Caco-2 (cell line): ENCODE measurements around the gene RTN3. TPM values are rescaled to one million over a fixed set of nuclear protein-coding genes. Genes with fewer than 3 reads are reported as not detected.
A peak's percentile ranks its signal among the peaks of the same experiment; 100 is the strongest.

Experiments
- BruUV-seq: library from RNA; stranded (reverse); fragments of 400-500 nt; replicated peaks from 2 replicates; lab custom pipeline; 2021; lab: Mats Ljungman, UMichigan
- CTCF ChIA-PET: fragments of 300-600 bp; sonication (Branson Sonifier 250); formaldehyde crosslinking; loops from one replicate; lab custom pipeline; 2022; ENCODE audit warnings: antibody characterized with exemption; lab: Charles Lee
- POLR2A ChIA-PET: fragments of 300-600 bp; sonication (Branson Sonifier 250); formaldehyde crosslinking; loops from one replicate; lab custom pipeline; 2022; ENCODE audit warnings: antibody characterized with exemption; lab: Charles Lee
- DNase-seq, 2 experiments: peaks; one replicate each; pipeline versions ENCODE4 v3.0.0 to v3.0.0-alpha.2; 2020 to 2022
- H3K27me3 ChIP-seq: replicated peaks from 2 replicates; pipeline ENCODE4 v1.6.0; 2011; ENCODE audit warnings: low read length; ENCODE audit not compliant: control insufficient read depth, insufficient read depth
- H3K36me3 ChIP-seq: 2 replicates; pipeline ENCODE4 v1.5.1; 2011; ENCODE audit warnings: low read length; ENCODE audit not compliant: control insufficient read depth, insufficient read depth
- H3K4me1 ChIP-seq: fragments of 250-450 bp; sonication (Bioruptor Pico); 2 replicates; pipeline ENCODE4 v1.5.1; 2020; ENCODE audit warnings: mild to moderate bottlenecking
- H3K4me3 ChIP-seq: 2 replicates; pipeline ENCODE4 v1.5.1; 2011; ENCODE audit warnings: low read depth, mild to moderate bottlenecking, control low read depth, low read length
- H3K9me3 ChIP-seq: fragments of 250-450 bp; sonication (Bioruptor Pico); 2 replicates; pipeline ENCODE4 v1.5.1; 2020; ENCODE audit warnings: mild to moderate bottlenecking, moderate library complexity
- H3K27ac Mint-ChIP-seq: one replicate; pipeline ENCODE4 v1.8.0; 2022; ENCODE audit warnings: mixed read lengths; ENCODE audit not compliant: unreplicated experiment
- H3K27me3 Mint-ChIP-seq: one replicate; pipeline ENCODE4 v1.8.0; 2022; ENCODE audit warnings: mixed read lengths; ENCODE audit not compliant: insufficient read depth, unreplicated experiment
- H3K36me3 Mint-ChIP-seq: one replicate; pipeline ENCODE4 v1.8.0; 2022; ENCODE audit warnings: mild to moderate bottlenecking, mixed read lengths; ENCODE audit not compliant: insufficient read depth, unreplicated experiment
- H3K4me1 Mint-ChIP-seq: one replicate; pipeline ENCODE4 v1.8.0; 2022; ENCODE audit warnings: low read depth, mixed read lengths; ENCODE audit not compliant: unreplicated experiment
- H3K4me3 Mint-ChIP-seq: one replicate; pipeline ENCODE4 v1.8.0; 2022; ENCODE audit warnings: mild to moderate bottlenecking, moderate library complexity, mixed read lengths; ENCODE audit not compliant: unreplicated experiment
- H3K9me3 Mint-ChIP-seq: one replicate; pipeline ENCODE4 v1.8.0; 2022; ENCODE audit warnings: mixed read lengths; ENCODE audit not compliant: unreplicated experiment
- CTCF ChIP-seq, 2 experiments: fragments of 200-600 bp in 1 of 2; IDR thresholded peaks; 1 replicate in 1 of 2; 2 replicates in 1 of 2; pipeline versions ENCODE4 v1.5.1 to v1.8.0; 2011 to 2022; ENCODE audit warnings: antibody characterized with exemption in 1 of 2, control low read depth in 1 of 2, inconsistent platforms in 1 of 2, low read depth in 1 of 2, low read length in 1 of 2, mild to moderate bottlenecking in 1 of 2, moderate library complexity in 1 of 2; ENCODE audit not compliant: insufficient read depth in 1 of 2, severe bottlenecking in 1 of 2, unreplicated experiment in 1 of 2
- intact Hi-C: fragments of 100-400 bp; cut with micrococcal nuclease; formaldehyde crosslinking; loops from one replicate; pipeline ENCODE4 v1.10.0; 2022; ENCODE audit not compliant: unreplicated experiment
- total RNA-seq: library from RNA; stranded (reverse); gene quantifications from 2 replicates; pipeline ENCODE4 v1.2.3, GENCODE V29; 2022

Gene RTN3
- total RNA-seq, 1 experiment from 2014 or later = 179 TPM

DNA sequence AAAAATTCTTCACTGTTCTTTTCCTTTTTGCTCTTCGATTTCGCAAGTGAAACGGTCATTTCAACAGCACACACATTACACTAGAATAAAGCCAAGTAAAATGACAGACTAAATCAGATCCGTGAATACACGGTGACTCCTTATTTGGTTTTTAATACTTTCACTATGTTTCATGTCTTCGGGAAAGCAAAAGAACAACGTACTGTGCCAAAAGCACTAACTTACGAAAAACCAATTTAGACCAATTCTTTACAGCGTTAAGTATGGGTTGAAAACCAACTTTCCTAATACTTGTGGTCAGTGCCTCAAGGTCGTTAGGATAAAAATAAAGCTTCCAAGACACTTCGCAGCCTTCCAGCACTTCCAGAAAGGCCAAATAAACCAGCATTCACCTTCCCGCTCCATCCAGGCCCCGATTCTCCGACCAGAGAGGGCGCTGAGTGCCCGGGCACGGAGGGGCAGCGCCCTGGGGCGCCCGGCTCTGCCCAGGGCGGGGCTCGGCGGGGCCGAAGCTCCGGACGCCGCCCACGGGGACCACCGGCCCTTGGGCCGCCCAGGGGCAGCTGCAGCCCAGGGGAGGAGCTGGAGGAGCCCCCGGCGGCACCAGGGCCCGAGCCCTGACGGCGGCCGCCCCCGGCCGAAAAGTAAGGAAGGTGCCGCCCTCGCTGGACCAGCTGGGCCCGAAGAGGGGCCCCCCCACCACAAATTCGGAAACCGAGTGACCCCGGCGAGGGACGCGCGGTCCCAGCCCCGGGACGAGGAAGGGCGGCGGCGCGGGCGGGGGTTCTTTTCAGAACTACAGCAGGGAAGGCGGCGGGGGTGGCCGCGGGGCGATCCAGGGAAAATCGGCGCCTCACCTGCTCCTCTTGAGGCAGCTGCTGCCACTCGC lies 10.6 kb upstream of the RTN3 start:
- Histone ChIP-seq H3K27me3 (no peaks in the 10 kb centered on the region), H3K9me3 (no peaks in the 10 kb centered on the region), H3K4me1 (peaks cover 19% of the 10 kb centered on the region), H3K4me3 (peak overlapping the region; percentile 92), H3K36me3 (no peaks in the 10 kb centered on the region)
- POLR2A ChIA-PET = interaction anchor here (3.2 kb wide), 1 partner anchor 11 kb away, joined by 32 read pairs; the partner anchor contains the start of gene RTN3
- peaks cover under 1% of the 10 kb centered on the region for H3K36me3 Mint-ChIP-seq
- BruUV-seq = no TSS peak
- CTCF ChIA-PET = interaction anchor here (0.8 to 2.9 kb wide), 5 partner anchors 11 to 98 kb away, joined by 3 to 15 read pairs (median 7); partner anchors contain the start of genes RTN3 and ZFTA
- H3K4me1 Mint-ChIP-seq = peaks cover 18% of the 10 kb centered on the region
- no peaks in the 10 kb centered on the region for H3K27me3 Mint-ChIP-seq
- H3K27ac Mint-ChIP-seq = peak overlapping the region; percentile 67
- DNase-seq = peak in 1 of 2 experiments; percentile 71
- intact Hi-C loops = loop anchor here (1.0 to 2.0 kb wide), 3 partner anchors 11 to 68 kb away; partner anchors contain the start of gene RTN3
- H3K9me3 Mint-ChIP-seq = no peaks in the 10 kb centered on the region
- H3K4me3 Mint-ChIP-seq = peak overlapping the region; percentile 82
- TF ChIP-seq CTCF (IDR thresholded peaks at IDR 0.05; ENCODE audit: insufficient read depth in 1 of 2, low read depth in 1 of 2, low read length in 1 of 2, severe bottlenecking in 1 of 2, unreplicated experiment in 1 of 2) = peak in 1 of 2 experiments; percentile 59

DNA sequence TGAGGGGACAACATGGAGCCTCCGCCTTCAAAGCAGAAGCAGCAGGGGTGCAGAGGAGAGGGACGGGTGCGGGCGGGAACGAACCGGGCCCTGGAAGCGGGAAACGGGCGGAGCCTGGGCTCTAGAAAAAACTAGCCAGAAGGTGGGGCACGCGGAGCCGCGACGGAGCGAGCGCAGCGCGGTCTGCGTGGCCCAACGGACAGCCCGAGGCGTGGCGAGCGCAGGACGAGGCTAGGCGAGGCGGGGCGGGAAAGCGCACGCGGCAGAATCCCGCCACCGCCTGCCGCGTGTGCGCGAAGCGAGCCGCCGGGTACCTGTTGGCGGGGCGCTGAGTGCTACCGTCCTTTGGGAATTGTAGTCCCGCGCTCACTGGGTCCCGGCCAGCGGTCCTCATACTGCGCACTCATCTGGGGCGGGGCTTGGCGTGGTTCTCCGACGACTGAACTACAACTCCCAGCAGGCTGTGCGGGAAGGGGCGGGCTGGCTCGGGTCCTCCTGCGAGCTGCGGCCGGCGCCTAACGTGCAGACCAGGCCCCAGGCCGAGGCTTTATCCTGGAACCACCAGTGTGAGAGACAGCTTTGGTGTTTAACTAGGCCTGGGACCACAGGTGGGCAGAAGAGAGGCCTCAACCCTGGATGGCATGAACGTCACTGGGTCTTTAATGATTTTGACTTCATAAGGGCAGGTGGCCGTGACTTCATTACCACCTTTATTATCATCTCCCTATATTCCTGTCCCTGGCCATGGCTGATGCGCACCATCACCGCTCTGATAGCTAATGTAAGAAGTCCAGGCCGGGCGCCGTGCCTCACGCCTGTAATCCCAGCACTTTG lies 9.8 kb upstream of the RTN3 start, which contains the start of gene ATL3:
Gene ATL3 (minus strand): TSS at position 55 of the 834 bp plus-strand sequence. CDS start 41 bp downstream, at position 14.
- Histone ChIP-seq H3K4me3 (peak within 1 kb of the TSS; percentile 92), H3K4me1 (peaks cover 19% of the 10 kb centered on the region), H3K9me3 (no peaks in the 10 kb centered on the region), H3K36me3 (no peaks in the 10 kb centered on the region), H3K27me3 (no peaks in the 10 kb centered on the region)
- no peaks in the 10 kb centered on the region for H3K27me3 Mint-ChIP-seq
- TF ChIP-seq CTCF (IDR thresholded peaks at IDR 0.05; ENCODE audit: insufficient read depth in 1 of 2, low read depth in 1 of 2, low read length in 1 of 2, severe bottlenecking in 1 of 2, unreplicated experiment in 1 of 2) = peak; percentile 4 to 17
- H3K9me3 Mint-ChIP-seq = no peaks in the 10 kb centered on the region
- peak within 1 kb of the TSS; percentile 82 for H3K4me3 Mint-ChIP-seq
- peaks cover 18% of the 10 kb centered on the region for H3K4me1 Mint-ChIP-seq
- H3K27ac Mint-ChIP-seq = peak within 1 kb of the TSS; percentile 67
- intact Hi-C loops = loop anchor here (1.0 to 2.0 kb wide), 3 partner anchors 10 to 67 kb away; partner anchors contain the start of gene RTN3
- ChIA-PET CTCF (interaction anchor here (0.5 to 2.9 kb wide), 4 partner anchors 10 to 787 kb away, joined by 7 to 15 read pairs (median 12); partner anchors contain the start of genes RTN3 and ZFTA), POLR2A (interaction anchor here (1.0 to 3.2 kb wide), 2 partner anchors 10 to 39 kb away, joined by 3 to 32 read pairs; partner anchors contain the start of gene RTN3)
- TSS peak; percentile 96 for BruUV-seq
- peak; percentile 99 for DNase-seq
- no peaks in the 10 kb centered on the region for H3K36me3 Mint-ChIP-seq
